Ramos (cell line): ENCODE measurements around the gene MDM4.
"Not testable (repeated sequence)": the region's sequence is repeated elsewhere in the genome, so short reads cannot be mapped to it uniquely, and the experiment has no call there.

Source experiments
- in situ Hi-C: fragments of 300-500 bp; cut with MboI; formaldehyde crosslinking; loops from one replicate; pipeline ENCODE4 v1.14.3; 2022; ENCODE audit warnings: low sequenced_read_pairs; ENCODE audit not compliant: unreplicated experiment

Gene MDM4

GRCh38 chr1:204548265-204548664 lies 32.1 kb downstream of the MDM4 start:
- in situ Hi-C loops: no loop called here

GRCh38 chr1:204549313-204549712 lies 33.1 kb downstream of the MDM4 start:
- in situ Hi-C loops: no loop called here

- in situ Hi-C loops: no loop called here
Observed at GRCh38 chr1:204550926-204551325, 34.7 kb downstream of the MDM4 start.

- in situ Hi-C loops: no loop called here
Observed at GRCh38 chr1:204556458-204557052, 40.3 kb downstream of the MDM4 start.

GRCh38 chr1:204558467-204558866 lies 42.3 kb downstream of the MDM4 start:
- in situ Hi-C loops: no loop called here

GRCh38 chr1:204560002-204560401 lies 43.8 kb downstream of the MDM4 start:
- in situ Hi-C loops: loop anchor here (10.0 kb wide), 1 partner anchor 245 kb away; no protein-coding TSS in a partner anchor

- in situ Hi-C loops: loop anchor here (10.0 kb wide), 1 partner anchor 244 kb away; no protein-coding TSS in a partner anchor
Observed at GRCh38 chr1:204560590-204561150, 44.5 kb downstream of the MDM4 start.

- in situ Hi-C loops: loop anchor here (10.0 kb wide), 1 partner anchor 242 kb away; no protein-coding TSS in a partner anchor
Observed at GRCh38 chr1:204562075-204562990, 46.1 kb downstream of the MDM4 start.

- in situ Hi-C loops: loop anchor here (10.0 kb wide), 1 partner anchor 241 kb away; no protein-coding TSS in a partner anchor
Observed at GRCh38 chr1:204563307-204563706, 47.1 kb downstream of the MDM4 start.

GRCh38 chr1:204563780-204564179 lies 47.6 kb downstream of the MDM4 start:
- in situ Hi-C loops: loop anchor here (10.0 kb wide), 1 partner anchor 241 kb away; no protein-coding TSS in a partner anchor

- in situ Hi-C loops: loop anchor here (5.0 to 10.0 kb wide), 2 partner anchors 197 to 240 kb away; no protein-coding TSS in a partner anchor
Observed at GRCh38 chr1:204564835-204565234, 48.6 kb downstream of the MDM4 start.

GRCh38 chr1:204565617-204566582 lies 49.7 kb downstream of the MDM4 start:
- in situ Hi-C loops: loop anchor here (5.0 to 10.0 kb wide), 2 partner anchors 196 to 239 kb away; no protein-coding TSS in a partner anchor

- in situ Hi-C loops: loop anchor here (5.0 to 10.0 kb wide), 2 partner anchors 196 to 238 kb away; no protein-coding TSS in a partner anchor
Observed at GRCh38 chr1:204566583-204566955, 50.4 kb downstream of the MDM4 start.

- in situ Hi-C loops: loop anchor here (5.0 to 10.0 kb wide), 2 partner anchors 195 to 238 kb away; no protein-coding TSS in a partner anchor
Observed at GRCh38 chr1:204567071-204567470, 50.9 kb downstream of the MDM4 start.

- in situ Hi-C loops: loop anchor here (5.0 to 10.0 kb wide), 2 partner anchors 194 to 236 kb away; no protein-coding TSS in a partner anchor
Observed at GRCh38 chr1:204568576-204569315, 52.5 kb downstream of the MDM4 start.

GRCh38 chr1:204569478-204569877 lies 53.3 kb downstream of the MDM4 start:
- in situ Hi-C loops: loop anchor here (5.0 to 10.0 kb wide), 2 partner anchors 193 to 235 kb away; no protein-coding TSS in a partner anchor

- in situ Hi-C loops: not testable (repeated sequence)
Observed at GRCh38 chr1:204570021-204570420, 53.8 kb downstream of the MDM4 start.

GRCh38 chr1:204571128-204571527 lies 54.9 kb downstream of the MDM4 start:
- in situ Hi-C loops: no loop called here

- in situ Hi-C loops: no loop called here
Observed at GRCh38 chr1:204571631-204572030, 55.4 kb downstream of the MDM4 start.
